Memory B cell (primary cell): ENCODE results near the gene FLT3.

Experiments
- ATAC-seq: fragments of 150-1000 bp; cut with Tn5 transposase; 2 replicates; pipeline ENCODE4 v1.10.0; 2021; ENCODE audit warnings: low read depth, mild to moderate bottlenecking, moderate library complexity
- DNase-seq, 2 donors: peaks; one replicate each; pipeline ENCODE4 v3.0.0; 2022; ENCODE audit warnings: low spot score in 2 of 2
- H3K27ac Mint-ChIP-seq: one replicate; pipeline ENCODE4 v1.8.0; 2022; ENCODE audit warnings: mild to moderate bottlenecking, moderate library complexity, mixed read lengths
- H3K27me3 Mint-ChIP-seq: one replicate; pipeline ENCODE4 v1.8.0; 2022; ENCODE audit warnings: mixed read lengths
- H3K36me3 Mint-ChIP-seq: one replicate; pipeline ENCODE4 v1.8.0; 2022; ENCODE audit warnings: mild to moderate bottlenecking, mixed read lengths
- H3K4me1 Mint-ChIP-seq: one replicate; pipeline ENCODE4 v1.8.0; 2022; ENCODE audit warnings: mixed read lengths
- H3K4me3 Mint-ChIP-seq: one replicate; pipeline ENCODE4 v1.8.0; 2022; ENCODE audit warnings: mild to moderate bottlenecking, moderate library complexity, mixed read lengths
- H3K9me3 Mint-ChIP-seq: one replicate; pipeline ENCODE4 v1.8.0; 2022; ENCODE audit warnings: mixed read lengths

Gene FLT3

DNA sequence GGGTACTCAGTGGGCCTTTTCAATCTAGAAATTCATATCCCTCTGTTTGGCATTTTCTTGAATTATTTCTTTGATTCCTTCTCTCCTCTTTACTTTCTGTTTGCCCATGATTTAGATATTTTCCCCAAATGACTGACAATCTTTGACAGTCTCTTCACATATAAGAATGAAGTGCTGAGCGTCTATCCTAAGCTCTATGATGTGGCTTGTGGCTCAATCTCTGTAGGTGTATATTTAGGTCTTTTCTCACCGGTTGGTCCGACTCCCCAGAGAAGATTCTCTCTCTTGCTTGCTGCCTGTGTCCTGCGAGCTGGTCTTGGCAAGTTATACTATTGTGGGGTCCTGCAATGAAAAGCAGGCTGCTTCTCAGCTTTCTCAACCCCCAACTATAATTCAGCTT lies 29.0 kb downstream of the FLT3 start:
- Mint-ChIP-seq H3K4me1 (peaks cover under 1% of the 10 kb centered on the region), H3K9me3 (no peaks in the 10 kb centered on the region), H3K4me3 (no peak overlapping the region), H3K27ac (no peak overlapping the region), H3K27me3 (no peaks in the 10 kb centered on the region), H3K36me3 (peaks cover 3% of the 10 kb centered on the region)
- DNase-seq (no peak), ATAC-seq (no peak)

DNA sequence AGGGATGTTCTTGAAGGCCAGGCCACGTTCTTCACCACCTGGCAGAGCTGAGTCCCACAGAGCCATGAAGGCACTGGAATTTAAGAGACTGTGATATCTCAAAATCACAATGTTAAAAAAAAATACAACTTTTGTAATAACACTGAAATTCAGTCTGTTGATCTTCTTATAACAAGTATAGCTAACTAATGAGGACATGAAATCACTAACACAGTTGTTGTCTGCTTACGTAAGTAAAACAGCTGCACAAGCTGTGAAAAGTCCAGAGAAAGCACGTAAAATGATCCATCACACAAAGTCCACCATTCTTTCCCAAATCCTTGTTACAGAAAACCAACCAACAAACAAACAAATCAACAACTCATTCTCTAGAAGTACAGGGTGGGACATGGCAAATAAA lies 32.9 kb downstream of the FLT3 start:
- Mint-ChIP-seq H3K9me3 (no peaks in the 10 kb centered on the region), H3K4me3 (no peak overlapping the region), H3K27me3 (no peaks in the 10 kb centered on the region), H3K36me3 (peaks cover 2% of the 10 kb centered on the region), H3K27ac (no peak overlapping the region), H3K4me1 (no peaks in the 10 kb centered on the region)
- no peak for DNase-seq
- no peak for ATAC-seq

DNA sequence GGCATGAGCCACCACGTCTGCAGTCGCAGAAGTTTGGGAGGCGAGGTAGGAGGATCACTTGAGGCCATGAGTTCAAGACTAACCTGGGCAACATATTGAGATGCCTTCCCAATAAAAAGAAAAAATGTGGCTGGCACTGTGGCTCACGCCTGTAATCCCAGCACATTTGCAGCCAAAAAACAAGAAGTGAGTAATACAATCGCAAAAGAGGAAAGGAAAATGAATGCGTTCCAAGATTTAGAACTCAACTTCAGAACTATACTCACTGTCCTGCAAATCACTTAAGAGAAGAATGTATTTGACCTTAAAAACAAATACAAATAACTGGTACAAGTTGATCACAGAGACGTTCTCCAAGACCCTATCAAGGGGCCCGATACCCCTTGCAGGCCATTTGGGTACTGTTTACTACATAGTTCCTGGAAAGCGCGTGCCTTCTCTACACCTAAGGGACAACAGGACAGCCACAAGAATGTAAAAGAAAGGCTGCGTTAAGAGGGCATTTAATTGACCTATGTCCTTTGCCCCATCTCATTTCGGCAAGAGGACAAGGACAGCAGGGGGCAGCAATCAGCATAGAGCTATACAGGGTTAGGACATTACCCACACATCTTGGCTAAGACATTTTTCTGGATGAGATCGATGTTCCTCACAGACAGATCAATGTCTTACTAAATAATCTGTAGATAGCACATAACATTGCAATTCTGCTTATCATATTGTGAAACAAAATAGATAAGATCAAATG lies 41.3 kb downstream of the FLT3 start:
- no peaks in the 10 kb centered on the region for H3K36me3 Mint-ChIP-seq
- H3K4me1 Mint-ChIP-seq: peaks cover 30% of the 10 kb centered on the region
- H3K4me3 Mint-ChIP-seq: no peak overlapping the region
- no peak overlapping the region for H3K27ac Mint-ChIP-seq
- no peaks in the 10 kb centered on the region for H3K9me3 Mint-ChIP-seq
- no peaks in the 10 kb centered on the region for H3K27me3 Mint-ChIP-seq
- ATAC-seq: no peak
- DNase-seq: no peak

DNA sequence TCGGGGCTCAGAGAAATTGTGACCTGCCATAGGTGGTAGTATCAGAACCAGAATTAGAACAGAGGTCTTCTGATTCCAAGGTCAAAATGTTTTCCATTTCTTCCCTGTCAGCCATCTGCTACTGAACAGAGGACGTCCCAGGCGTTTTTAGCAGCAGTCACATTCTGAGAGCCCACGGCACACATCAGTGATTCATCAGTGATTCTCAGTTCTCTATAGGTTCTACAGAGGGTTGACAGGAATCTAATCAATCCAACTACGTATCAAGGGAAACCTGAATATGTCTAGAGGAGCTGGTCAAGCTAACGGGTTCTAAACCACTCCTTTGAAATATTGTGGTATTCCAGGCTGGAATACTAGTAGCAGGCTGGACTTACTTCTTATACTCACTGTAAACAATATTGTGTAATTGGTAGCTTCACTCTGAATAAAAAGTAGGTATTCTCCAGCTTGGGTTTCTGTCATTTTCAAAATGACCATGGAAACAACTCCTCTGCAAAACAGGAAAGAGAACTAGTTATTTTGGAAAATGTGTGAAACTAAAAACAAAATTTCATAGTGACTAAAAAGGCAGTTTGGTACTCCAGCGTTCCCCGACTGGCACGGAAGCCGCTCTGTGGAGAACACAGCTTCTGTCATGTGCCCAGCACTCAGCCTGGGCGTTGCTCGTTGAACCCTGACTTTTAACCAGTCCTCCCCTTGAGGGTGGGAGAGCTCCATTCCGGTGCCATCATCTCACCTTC lies 43.2 kb downstream of the FLT3 start:
- no peaks in the 10 kb centered on the region for H3K27me3 Mint-ChIP-seq
- DNase-seq (no peak), ATAC-seq (peak; percentile 80)
- peak overlapping the region; percentile 58 for H3K27ac Mint-ChIP-seq
- H3K36me3 Mint-ChIP-seq: no peaks in the 10 kb centered on the region
- peak overlapping the region; percentile 65 for H3K4me3 Mint-ChIP-seq
- H3K9me3 Mint-ChIP-seq: no peaks in the 10 kb centered on the region
- peaks cover 30% of the 10 kb centered on the region for H3K4me1 Mint-ChIP-seq

DNA sequence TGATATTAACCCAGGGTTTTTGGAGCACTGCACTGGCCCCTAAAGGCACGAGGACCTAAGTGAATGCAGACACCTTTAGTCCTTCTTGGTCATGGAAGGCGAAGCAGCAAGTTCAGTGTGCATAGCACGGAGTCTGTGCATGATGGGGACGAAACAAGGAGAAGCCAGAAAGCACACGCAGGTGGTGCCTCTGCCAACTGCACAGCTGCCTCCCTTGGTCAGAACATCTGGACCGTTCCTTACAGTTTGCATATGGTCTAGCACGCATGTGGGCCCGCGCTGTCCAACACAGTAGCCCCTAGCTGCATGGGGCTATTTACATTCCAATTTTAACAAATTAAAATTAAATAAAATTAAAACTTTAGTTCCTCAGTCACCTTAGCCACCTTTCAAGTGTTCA lies 44.0 kb downstream of the FLT3 start:
- Mint-ChIP-seq H3K27ac (peak overlapping the region; percentile 32), H3K4me3 (peak overlapping the region; percentile 34), H3K4me1 (peaks cover 30% of the 10 kb centered on the region), H3K9me3 (no peaks in the 10 kb centered on the region), H3K36me3 (no peaks in the 10 kb centered on the region), H3K27me3 (no peaks in the 10 kb centered on the region)
- ATAC-seq (peak; percentile 8), DNase-seq (no peak)

DNA sequence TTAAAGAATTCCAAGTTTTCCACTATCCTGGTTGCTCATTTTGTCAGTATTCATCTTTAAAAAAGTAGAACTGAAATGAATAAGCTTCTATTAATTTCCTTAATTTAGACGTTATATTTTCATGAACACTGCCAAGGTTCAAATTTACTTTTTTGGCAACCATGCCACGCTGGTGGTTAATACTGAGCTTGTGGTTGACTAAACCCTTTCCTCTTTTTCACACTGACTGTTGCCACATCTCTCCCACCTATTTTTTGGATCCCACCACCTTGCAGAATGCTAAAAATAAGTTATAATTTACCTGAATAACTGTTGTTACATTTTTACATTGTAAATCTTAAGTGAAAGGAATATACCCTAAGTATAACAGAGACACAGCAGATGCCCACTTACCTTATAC lies 45.0 kb downstream of the FLT3 start:
- Mint-ChIP-seq H3K9me3 (no peaks in the 10 kb centered on the region), H3K4me3 (no peak overlapping the region), H3K27ac (no peak overlapping the region), H3K27me3 (no peaks in the 10 kb centered on the region), H3K4me1 (peaks cover 30% of the 10 kb centered on the region), H3K36me3 (no peaks in the 10 kb centered on the region)
- DNase-seq (no peak), ATAC-seq (no peak)

DNA sequence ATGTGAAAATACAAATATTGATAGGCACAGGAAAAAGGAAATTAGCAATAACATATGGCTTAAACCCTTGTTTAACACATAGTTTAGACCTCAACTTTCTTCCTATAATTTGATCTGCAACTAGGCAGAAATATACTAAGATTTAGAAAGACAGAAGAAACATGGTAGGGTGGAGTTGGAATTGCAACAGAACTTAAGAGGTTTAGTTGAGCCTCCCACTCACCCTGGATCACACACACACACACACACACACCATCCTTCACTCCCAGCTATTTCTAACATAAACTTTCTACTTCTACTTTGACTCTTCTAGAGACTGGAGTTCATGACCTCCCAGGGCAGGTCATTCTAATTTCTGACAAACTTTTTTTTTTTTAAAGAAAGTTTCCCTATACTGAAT lies 47.4 kb downstream of the FLT3 start:
- Mint-ChIP-seq H3K9me3 (no peaks in the 10 kb centered on the region), H3K4me1 (peaks cover 44% of the 10 kb centered on the region), H3K4me3 (no peak overlapping the region), H3K27me3 (no peaks in the 10 kb centered on the region), H3K36me3 (no peaks in the 10 kb centered on the region), H3K27ac (no peak overlapping the region)
- DNase-seq (no peak), ATAC-seq (no peak)

DNA sequence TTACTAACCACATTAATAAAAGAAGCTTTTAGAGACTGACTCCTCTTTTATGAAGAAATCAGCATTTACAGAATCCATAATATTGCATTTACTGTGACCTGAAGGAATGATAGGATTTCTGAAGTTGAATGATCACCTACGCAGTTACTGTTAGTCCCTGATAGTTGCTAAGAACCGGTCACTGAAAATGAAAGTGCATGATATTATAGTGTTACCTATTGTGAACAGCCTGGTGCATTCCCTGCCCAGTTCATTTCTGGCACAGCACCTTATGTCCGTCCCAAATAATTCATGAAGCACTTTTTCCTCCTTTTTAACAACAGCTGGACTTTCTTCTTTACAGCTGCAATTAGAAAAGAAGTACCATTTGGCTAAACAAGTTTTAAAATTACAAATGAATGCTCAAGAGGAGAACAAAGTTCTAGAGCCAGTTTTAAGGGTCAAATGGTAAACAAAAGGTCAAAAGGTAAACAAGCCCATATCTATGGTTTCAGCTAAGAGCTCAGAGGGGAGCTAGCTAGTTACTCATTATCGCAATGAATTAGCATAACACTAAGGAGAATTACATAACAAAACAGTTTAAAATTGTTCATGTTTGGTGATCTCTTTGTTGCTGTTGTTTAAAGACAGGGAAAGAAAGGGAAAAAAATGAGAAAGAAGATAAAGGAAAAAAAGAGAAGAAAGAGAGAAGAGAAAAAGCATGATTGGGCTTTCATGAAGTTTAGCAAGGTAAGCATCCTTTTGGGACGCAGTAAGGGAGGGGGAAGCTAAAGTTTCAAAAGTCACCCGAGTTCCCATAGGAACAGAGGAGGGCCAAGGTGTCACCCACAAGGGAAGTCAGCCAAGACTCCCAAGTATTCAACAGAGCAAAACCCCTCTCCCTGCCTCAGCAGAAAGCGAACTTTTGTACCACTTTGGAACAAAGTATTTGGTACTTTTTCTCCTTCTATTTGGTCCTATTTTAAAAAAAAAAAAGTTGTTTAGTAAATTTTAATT lies 50.2 kb downstream of the FLT3 start:
- peak overlapping the region; percentile 92 for H3K27ac Mint-ChIP-seq
- H3K36me3 Mint-ChIP-seq: peaks cover 2% of the 10 kb centered on the region
- H3K27me3 Mint-ChIP-seq: no peaks in the 10 kb centered on the region
- DNase-seq (no peak), ATAC-seq (peak; percentile 33)
- H3K4me1 Mint-ChIP-seq: peaks cover 31% of the 10 kb centered on the region
- peak overlapping the region; percentile 70 for H3K4me3 Mint-ChIP-seq
- no peaks in the 10 kb centered on the region for H3K9me3 Mint-ChIP-seq

DNA sequence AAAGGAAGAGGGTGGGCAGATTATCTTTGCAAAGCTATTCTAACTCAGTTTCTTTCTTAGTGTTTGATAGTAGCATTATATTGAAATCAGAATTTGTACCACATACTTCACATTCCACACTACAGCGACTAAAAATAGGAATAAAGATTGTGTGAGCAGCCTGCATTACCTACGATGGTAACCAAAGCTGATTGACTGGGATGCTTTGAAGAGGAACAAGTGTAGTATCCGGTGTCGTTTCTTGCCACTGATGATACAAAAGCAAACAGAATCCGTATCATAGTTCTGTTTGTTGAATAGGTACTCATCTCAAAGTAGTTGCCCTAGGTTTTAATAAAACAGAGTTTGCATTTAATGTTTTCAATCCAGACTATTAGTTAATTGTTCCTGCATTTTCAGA lies 51.2 kb downstream of the FLT3 start:
- DNase-seq (no peak), ATAC-seq (peak; percentile 44)
- Mint-ChIP-seq H3K36me3 (peaks cover 3% of the 10 kb centered on the region), H3K27ac (peak overlapping the region; percentile 92), H3K27me3 (no peaks in the 10 kb centered on the region), H3K4me3 (peak overlapping the region; percentile 70), H3K9me3 (no peaks in the 10 kb centered on the region), H3K4me1 (peaks cover 35% of the 10 kb centered on the region)

DNA sequence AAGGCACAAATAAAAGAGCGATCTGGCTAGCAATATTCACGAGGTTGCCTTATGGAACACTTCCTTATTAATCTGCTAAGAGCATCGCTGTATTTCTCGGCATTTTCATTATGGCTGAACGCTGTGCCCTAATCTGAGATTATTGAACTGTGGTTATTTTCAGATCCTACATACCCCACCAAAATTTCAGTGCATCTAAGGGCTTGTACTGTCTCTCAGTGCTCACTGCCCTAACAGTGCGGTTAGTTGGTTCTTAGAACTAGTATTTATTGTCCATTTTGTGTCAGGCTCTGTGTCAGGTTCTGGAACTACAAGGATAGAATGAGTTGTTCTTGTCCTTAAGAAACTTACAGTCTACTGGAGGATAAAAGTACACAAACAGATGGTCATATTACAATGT lies 51.6 kb downstream of the FLT3 start:
- Mint-ChIP-seq H3K9me3 (no peaks in the 10 kb centered on the region), H3K27me3 (no peaks in the 10 kb centered on the region), H3K27ac (peak overlapping the region; percentile 92), H3K4me3 (peak overlapping the region; percentile 70), H3K36me3 (peaks cover 3% of the 10 kb centered on the region), H3K4me1 (peaks cover 35% of the 10 kb centered on the region)
- ATAC-seq (peak; percentile 10), DNase-seq (no peak)

DNA sequence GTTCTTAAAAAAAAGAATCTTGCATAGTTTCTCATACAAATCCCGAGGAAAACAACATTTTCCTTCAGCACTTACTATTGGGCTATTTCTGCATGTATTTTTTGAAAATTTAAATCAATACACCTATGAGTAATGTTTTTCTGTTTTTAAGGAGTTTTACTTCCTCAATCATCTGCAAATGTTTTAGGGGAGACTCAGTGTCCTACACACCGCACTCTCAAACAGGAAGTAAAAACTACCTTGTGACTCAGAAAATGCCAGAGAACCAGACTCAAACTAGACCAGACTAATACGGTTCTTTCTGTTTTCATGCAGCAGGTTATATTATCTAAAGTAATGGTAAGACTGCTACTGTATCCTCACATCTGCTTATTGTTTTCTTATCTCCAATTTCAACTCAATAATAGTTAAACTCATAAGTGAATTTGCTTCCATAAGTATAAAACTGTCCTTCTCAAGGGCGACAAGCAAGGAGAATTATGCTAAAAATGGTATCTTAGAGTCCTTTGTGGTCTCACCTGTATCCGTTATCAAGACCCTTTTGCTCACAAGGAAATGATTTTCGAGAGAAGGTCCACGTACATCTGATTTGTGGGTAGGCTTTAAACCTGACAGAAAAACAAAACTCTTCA lies 52.5 kb downstream of the FLT3 start:
- H3K9me3 Mint-ChIP-seq: no peaks in the 10 kb centered on the region
- no peaks in the 10 kb centered on the region for H3K27me3 Mint-ChIP-seq
- H3K4me1 Mint-ChIP-seq: peaks cover 43% of the 10 kb centered on the region
- ATAC-seq (peak; percentile 89), DNase-seq (peak in 1 of 2 donors; percentile 60)
- H3K36me3 Mint-ChIP-seq: peaks cover 3% of the 10 kb centered on the region
- H3K4me3 Mint-ChIP-seq: peak overlapping the region; percentile 70
- H3K27ac Mint-ChIP-seq: peak overlapping the region; percentile 92

DNA sequence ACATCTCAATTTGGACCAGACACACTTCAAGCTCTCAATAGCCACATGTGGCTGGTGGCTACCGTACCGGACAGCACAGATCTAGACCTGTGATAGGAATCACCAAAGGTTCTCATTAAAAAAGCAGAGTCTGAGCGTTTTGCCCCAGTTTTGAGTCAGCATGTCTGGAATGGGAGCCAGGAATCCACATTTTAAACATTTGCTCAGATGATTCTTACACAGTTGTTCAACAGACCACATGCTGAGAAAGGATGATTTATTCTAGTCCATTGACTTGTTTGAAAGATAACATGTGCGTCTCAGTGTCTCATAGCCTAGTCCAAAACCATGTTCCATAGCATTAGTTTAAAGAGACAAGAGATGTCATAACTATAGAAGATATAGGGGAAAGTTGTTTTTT lies 53.4 kb downstream of the FLT3 start:
- H3K9me3 Mint-ChIP-seq: no peaks in the 10 kb centered on the region
- no peaks in the 10 kb centered on the region for H3K27me3 Mint-ChIP-seq
- ATAC-seq: no peak
- H3K4me1 Mint-ChIP-seq: peaks cover 44% of the 10 kb centered on the region
- H3K36me3 Mint-ChIP-seq: peaks cover 3% of the 10 kb centered on the region
- no peak for DNase-seq
- no peak overlapping the region for H3K4me3 Mint-ChIP-seq
- no peak overlapping the region for H3K27ac Mint-ChIP-seq

DNA sequence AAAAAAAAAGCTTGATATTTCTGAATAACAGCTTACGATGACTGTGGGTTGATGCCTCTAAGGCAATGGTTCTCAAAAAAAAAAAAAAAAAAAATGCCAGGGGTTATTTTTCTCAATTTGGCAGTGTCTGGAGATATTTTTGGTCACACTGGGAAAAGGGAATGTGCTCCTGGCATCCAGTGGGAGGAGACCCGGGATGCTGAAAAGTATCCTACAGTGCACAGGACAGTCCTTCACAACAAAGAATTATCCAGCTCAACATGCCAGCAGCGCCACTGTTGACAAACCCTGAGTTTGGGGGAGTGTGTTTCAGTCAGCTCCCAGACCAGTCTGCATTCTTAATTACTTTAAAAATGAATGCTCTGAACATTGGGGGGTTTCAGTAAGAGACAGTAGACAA lies 54.5 kb downstream of the FLT3 start:
- no peaks in the 10 kb centered on the region for H3K27me3 Mint-ChIP-seq
- H3K9me3 Mint-ChIP-seq: no peaks in the 10 kb centered on the region
- H3K4me1 Mint-ChIP-seq: peaks cover 48% of the 10 kb centered on the region
- H3K27ac Mint-ChIP-seq: no peak overlapping the region
- H3K36me3 Mint-ChIP-seq: peaks cover 3% of the 10 kb centered on the region
- DNase-seq (no peak), ATAC-seq (no peak)
- no peak overlapping the region for H3K4me3 Mint-ChIP-seq
